HL-60/S4 treated with phorbol 12-myristate 13-acetate at 8.2 ng/mL for 4 days and 3 days (cell line): ENCODE data around the gene CNTNAP2.
"Not testable (repeated sequence)": the region's sequence is repeated elsewhere in the genome, so short reads cannot be mapped to it uniquely, and the experiment has no call there.

Source experiments
- in situ Hi-C: fragments of 300-500 bp; cut with MboI; formaldehyde crosslinking; loops from 2 replicates; pipeline ENCODE4 v1.15.0; 2022; ENCODE audit warnings: low sequenced_read_pairs

CNTNAP2 gene

DNA sequence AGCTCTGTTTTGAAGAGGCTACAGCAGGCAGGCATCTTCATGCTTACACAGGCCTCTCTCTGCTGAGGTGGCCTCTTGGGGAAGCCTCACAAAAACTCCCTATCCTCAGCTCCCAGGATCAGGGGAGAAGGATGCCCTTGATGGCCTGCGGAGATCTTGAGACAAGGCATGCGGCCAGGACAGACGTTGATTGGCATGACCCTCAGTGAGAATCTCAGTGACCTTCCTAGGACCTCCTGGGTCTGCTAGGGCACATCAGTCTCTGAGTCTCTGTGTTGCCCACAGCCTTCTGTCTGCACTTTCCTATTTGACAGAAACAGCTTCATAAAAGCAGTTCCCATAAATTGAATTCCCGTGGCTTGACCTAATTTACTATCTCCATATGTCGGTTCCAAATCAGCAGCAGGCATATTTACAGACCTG, 1468.2 kb downstream of the CNTNAP2 start:
- in situ Hi-C loops: no loop called here

DNA sequence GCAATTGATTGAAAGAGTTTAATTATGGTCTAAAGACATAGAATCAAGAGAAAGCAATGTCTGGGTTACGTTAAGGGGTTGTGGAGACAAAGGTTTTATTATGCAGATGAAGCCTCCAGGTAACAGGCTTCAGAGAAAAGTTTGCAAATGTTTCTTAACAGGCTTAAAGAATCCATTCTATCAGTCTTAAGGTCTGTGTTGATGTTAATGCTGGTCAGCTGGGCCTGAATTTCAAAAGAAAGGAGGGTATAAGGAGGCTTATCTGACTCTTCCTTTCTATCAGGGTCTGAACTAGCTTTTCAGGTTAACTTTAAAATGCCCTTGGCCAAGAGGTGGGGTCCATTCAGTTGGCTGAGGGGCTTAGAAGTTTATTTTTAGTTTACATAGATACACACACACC, 1469.5 kb downstream of the CNTNAP2 start:
- in situ Hi-C loops: no loop called here

DNA sequence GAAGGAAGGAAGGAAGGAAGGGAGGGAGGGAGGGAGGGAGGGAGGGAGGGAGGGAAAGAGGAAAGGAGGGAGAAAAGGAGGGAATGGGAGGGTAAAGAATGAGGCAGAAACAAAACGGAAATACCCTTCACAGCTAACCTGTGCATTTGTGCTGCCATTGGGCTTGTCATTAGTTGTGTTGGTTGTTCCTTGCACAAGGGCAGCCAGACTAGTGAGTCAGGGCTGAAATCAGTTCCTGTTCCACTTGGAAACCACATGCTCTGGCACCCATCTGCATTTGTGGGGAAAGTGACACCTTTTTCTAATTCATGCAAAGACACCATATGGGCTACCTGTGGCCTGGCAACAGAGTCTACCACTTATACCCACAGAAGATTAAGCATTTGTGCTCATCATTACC, 1469.9 kb downstream of the CNTNAP2 start:
- in situ Hi-C loops: no loop called here

GRCh38 chr7:147593271-147594057, 1476.9 kb downstream of the CNTNAP2 start:
- in situ Hi-C loops: no loop called here

DNA sequence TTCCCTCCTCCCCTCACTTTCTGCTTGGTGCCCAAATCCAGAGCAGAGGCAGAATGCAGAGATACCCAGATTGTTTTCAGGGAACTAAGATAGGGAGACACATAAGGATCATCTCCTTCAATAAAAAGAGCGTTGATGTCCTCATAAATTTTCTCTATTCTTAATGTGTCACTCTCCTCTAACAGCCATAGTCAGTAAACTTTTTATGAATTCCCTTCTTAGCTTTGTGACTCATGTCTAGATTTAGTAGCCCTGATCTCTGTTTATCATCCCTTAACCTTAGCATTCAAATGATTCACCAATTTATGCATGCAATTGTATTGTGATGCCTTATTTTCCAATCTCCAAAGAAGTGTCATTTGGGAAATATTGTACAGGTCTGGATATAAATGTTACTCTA, 1478.4 kb downstream of the CNTNAP2 start:
- in situ Hi-C loops: no loop called here

DNA sequence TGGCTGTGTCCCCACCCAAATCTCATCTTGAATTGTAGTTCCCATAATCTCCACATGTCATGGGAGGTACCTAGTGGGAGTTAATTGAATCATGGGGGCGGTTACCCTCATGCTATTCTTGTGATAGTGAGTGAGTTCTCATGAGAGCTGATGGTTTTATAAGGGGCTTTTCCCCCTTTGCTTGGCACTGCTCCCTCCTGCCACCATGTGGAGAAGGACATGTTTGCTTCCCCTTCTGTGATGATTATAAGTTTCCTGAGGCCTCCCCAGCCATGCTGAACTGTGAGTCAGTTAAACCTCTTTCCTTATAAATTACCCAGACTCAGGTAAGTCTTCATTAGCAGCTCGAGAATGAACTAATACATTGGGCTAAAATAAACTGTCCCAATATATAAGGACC, 1482.1 kb downstream of the CNTNAP2 start:
- in situ Hi-C loops: not testable (repeated sequence)

- in situ Hi-C loops: no loop called here
These were observed 1488.7 kb downstream of the CNTNAP2 start for GRCh38 chr7:147605323-147605722.

DNA sequence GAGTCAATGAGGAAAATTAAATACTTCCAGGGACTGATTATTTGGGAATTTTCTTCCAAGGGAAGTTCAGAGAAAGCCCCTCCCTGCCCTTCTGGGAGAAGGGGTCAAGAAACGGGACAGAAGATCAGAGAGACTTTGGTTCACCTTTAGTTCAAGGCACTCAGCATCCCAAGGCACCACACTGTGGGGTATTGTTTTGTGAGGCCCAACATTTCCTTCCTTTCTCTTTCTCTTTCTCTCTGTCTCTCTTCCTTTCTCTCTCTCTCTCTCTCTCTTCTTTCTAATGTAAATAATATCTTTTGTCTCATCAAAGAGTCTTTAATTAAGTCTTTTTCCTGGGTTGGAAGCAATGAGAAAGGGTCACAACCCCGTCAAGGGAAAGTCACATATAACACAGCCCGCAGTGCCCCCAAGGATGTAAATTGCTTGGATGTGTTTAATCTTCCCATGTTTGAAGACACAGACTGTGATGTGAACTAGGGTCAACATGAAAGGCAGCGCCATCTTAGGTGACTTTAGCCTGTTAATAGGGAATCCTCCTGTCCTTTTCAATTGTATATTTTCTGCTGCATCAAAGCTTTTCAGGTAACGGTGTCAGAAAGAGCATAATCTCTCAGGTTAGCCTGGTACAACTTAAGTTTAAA, 1490.7 kb downstream of the CNTNAP2 start:
- in situ Hi-C loops: no loop called here

DNA sequence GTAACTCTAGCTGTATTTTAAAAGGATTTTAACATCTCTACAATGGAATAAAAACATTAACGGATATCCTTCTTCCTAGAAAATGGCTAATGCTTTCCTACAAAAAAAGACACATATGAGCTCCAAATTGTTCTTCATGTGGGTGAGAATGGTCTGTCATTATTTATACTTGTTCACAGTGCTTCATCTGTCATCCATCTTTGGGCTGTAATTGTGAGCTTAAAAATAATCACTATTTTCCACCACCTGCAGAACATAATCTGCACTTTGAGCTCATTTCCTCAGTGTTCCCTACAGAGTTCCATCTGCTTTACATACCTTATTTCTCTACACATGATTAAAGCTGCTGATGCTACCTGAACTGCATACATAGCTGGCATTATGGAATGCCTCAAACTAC, 1494.8 kb downstream of the CNTNAP2 start:
- in situ Hi-C loops: no loop called here

DNA sequence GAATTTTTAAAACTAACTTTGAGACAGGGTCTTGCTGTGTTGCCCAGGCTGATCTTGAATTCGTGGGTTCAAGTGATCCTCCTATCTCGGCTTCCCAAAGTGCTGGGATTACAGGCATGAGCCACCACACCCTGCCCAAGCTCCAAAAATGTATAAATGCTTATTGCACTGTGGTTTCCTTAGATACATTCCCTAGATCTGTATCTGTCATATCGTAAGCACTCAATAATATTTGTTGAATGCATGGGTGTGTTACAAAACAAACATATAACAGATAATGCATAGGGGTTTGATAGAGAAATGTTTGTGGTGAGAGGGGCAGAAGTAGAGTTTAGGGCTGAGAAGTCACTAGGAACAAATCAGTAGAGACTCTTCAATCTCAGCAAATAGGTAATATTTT, 1518.7 kb downstream of the CNTNAP2 start:
- in situ Hi-C loops: no loop called here

- in situ Hi-C loops: no loop called here
These were observed 1520.0 kb downstream of the CNTNAP2 start for GRCh38 chr7:147636553-147636952.

GRCh38 chr7:147638566-147638965, 1522.0 kb downstream of the CNTNAP2 start:
- in situ Hi-C loops: no loop called here

- in situ Hi-C loops: no loop called here
These were observed 1522.4 kb downstream of the CNTNAP2 start for GRCh38 chr7:147639037-147639436.

DNA sequence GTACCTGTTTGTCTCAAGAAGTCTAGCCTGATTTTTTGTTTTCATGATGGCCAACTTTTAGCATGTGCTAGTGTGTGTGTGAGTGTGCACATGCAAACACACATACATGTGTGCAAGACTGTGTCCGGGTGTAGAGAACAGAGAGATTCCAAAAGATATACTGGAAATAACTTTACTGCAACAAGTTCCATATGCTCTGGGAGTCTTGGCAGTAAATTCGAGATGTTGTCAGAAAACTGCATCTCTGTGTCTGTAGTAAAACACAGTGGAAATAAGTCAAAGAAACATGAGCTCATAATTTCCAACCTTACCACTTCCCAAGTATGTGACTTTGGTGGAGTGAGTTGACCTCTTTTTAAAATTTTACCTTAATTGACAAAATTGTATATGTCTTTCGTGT, 1523.2 kb downstream of the CNTNAP2 start:
- in situ Hi-C loops: no loop called here

GRCh38 chr7:147640821-147641220, 1524.2 kb downstream of the CNTNAP2 start:
- in situ Hi-C loops: no loop called here

DNA sequence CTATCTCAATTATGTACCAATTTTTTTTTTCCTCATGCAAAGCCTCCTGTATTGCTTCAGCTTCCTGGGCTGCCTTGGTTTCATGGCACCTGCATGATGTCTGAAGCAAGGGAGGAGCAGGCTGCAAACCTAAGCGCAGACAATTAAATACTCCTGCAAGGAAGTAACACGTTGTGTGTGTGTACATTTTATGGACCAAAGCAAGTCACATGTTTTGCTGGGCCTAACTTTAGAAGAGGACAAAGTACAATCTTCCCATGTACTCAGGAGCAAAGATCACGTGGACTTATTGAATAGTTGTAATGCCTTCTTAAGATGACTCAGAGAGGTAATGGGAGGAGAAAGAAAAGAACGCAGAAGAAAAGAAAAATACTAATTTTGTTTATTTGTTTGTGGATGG, 1530.0 kb downstream of the CNTNAP2 start:
- in situ Hi-C loops: no loop called here

GRCh38 chr7:147650991-147651390, 1534.4 kb downstream of the CNTNAP2 start:
- in situ Hi-C loops: no loop called here

- in situ Hi-C loops: no loop called here
These were observed 1535.0 kb downstream of the CNTNAP2 start for GRCh38 chr7:147651601-147652000.

DNA sequence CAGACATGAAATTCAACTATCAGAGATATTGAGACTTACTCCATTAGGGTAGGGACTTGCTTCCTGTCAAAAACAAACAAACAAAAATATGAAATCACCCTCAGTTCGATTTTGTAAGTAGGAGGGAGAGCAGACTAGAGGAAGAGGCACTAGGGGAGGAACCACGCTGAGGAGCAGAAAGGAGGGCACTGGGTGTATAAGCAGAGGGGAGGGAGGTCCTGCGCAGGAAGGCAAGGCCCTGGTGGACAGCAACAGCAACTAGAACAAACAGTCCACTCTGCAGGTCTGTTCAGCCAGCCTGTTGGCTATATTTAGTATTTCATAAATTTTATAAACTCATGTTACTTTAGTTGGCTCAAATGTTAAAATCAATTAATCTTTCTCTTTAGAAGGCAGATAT, 1536.9 kb downstream of the CNTNAP2 start:
- in situ Hi-C loops: no loop called here

DNA sequence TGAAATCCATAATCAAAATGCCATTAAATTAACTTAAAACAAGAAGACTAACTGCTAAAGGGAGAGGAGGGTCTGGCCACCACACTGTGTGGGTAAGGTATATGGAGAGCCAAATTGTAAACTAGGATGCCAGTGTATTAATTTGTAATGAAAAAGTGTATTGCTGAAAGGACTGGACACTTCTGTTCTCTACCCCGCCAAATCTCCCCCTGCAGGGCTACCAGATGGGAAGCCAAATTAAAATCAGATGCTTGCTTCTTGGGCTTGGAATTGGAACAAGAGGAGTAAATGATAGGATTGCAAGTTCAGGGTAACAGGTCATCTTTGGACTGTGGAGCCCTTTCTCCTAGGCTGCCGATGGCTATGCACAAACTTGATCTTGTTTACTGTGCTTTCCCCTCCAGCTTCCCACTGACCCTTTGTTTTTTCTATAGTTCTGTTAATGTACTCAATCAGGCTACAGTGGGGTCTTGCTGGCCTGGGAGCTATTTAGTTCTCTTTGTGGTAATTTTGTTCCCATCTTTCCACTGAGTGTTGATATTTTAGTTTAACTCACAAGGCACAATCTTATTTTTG, 1541.9 kb downstream of the CNTNAP2 start:
- in situ Hi-C loops: no loop called here

DNA sequence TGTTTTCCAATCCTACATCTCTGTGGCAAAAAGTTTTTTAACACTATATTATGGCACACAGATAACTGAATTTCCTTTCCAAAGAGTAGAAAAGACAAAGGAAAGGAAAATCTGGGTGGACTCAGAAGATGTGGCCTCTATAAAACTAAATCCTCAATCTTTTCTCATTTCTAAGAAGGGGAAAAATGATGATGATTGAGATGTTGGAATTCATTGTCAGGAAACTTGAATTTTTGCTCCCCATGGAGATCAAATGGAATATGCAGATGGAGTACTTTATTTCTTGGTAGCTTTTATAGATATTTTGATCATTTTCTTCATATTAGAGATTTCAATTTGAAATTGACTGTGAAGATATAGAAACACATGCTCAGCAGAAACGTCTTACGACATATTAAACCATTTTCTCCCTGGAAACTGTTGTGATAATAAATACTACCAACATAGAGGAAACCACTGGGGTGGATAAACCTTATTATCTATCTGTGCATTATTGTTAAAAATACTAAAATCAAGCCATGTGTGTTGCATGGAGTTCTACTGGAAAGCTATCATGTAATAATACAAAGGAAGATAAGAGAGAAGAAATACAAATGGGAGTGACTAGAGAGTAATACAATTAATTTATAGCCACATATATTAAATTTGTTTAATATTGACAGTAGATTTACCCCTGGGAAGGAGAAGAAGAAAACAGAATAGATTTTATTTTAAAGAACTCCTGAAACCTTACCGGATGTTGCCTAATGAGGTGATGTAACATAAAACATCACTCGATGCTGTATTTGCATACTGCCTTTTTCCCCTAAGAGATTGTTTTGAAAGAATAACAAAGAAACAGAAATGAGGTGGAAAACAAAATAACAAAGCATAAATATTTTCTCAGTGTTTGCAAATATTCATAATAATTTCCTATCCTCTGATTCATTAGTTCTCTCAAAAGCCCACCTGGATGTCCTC, 1542.7 kb downstream of the CNTNAP2 start:
- in situ Hi-C loops: no loop called here
